Measurements from ENCODE around the gene KRTAP4-3.
"Not testable (repeated sequence)": the region's sequence is repeated elsewhere in the genome, so short reads cannot be mapped to it uniquely, and the experiment has no call there.

The KRTAP4-3 gene

GRCh38 chr17:41168121-41168520 is at the start of gene KRTAP4-3:
TSS of gene KRTAP4-3 (minus strand) at chr17:41168221. CDS start at chr17:41168172, 49 bp downstream.
- DNase-seq, result no peak

GRCh38 chr17:41215681-41216080 is 47.7 kb upstream of the KRTAP4-3 start:
- DNase-seq, result no peak

GRCh38 chr17:41212524-41213169 is 44.6 kb upstream of the KRTAP4-3 start:
- DNase-seq, result no peak

GRCh38 chr17:41211845-41212466 is 43.9 kb upstream of the KRTAP4-3 start:
- DNase-seq, result no peak

- no peak for DNase-seq
Measured at GRCh38 chr17:41199421-41200078, 31.5 kb upstream of the KRTAP4-3 start.

GRCh38 chr17:41196068-41196467 is 28.0 kb upstream of the KRTAP4-3 start:
- no peak for DNase-seq

- DNase-seq, result no peak
Measured at GRCh38 chr17:41190328-41190727, 22.3 kb upstream of the KRTAP4-3 start.

GRCh38 chr17:41189837-41190318 is 21.9 kb upstream of the KRTAP4-3 start, which contains the start of gene KRTAP9-1:
TSS of gene KRTAP9-1 (plus strand) at chr17:41189887. CDS start at chr17:41189887, 0 bp downstream.
- not testable (repeated sequence) for DNase-seq

GRCh38 chr17:41186872-41187271 is 18.9 kb upstream of the KRTAP4-3 start:
- no peak for DNase-seq

- no peak for DNase-seq
Measured at GRCh38 chr17:41185001-41185400, 17.0 kb upstream of the KRTAP4-3 start.

- DNase-seq, result no peak
Measured at GRCh38 chr17:41184480-41184961, 16.5 kb upstream of the KRTAP4-3 start, which contains the start of gene KRTAP4-1. TSS of gene KRTAP4-1 (minus strand) at chr17:41184911. CDS start at chr17:41184854, 57 bp downstream.

GRCh38 chr17:41178843-41179616 is 11.0 kb upstream of the KRTAP4-3 start:
- DNase-seq, result no peak

- DNase-seq, result no peak
Measured at GRCh38 chr17:41178341-41178740, 10.3 kb upstream of the KRTAP4-3 start.

GRCh38 chr17:41177727-41178271 is 9.8 kb upstream of the KRTAP4-3 start, which contains the start of gene KRTAP4-2:
TSS of gene KRTAP4-2 (minus strand) at chr17:41178221. CDS start at chr17:41178164, 57 bp downstream.
- no peak for DNase-seq

- DNase-seq, result no peak
Measured at GRCh38 chr17:41176744-41177387, 8.8 kb upstream of the KRTAP4-3 start.

- DNase-seq, result no peak
Measured at GRCh38 chr17:41171886-41172285, 3.9 kb upstream of the KRTAP4-3 start.

- no peak for DNase-seq
Measured at GRCh38 chr17:41167561-41167960, 460 bp downstream of the KRTAP4-3 start.

GRCh38 chr17:41163828-41164227 is 4.2 kb downstream of the KRTAP4-3 start:
- no peak for DNase-seq

GRCh38 chr17:41160648-41161047 is 7.4 kb downstream of the KRTAP4-3 start, which contains the start of gene KRTAP4-4:
TSS of gene KRTAP4-4 (minus strand) at chr17:41160748. CDS start at chr17:41160691, 57 bp downstream.
- no peak for DNase-seq

GRCh38 chr17:41160190-41160589 is 7.8 kb downstream of the KRTAP4-3 start:
- not testable (repeated sequence) for DNase-seq

GRCh38 chr17:41153856-41154255 is 14.2 kb downstream of the KRTAP4-3 start:
- no peak for DNase-seq

- DNase-seq, result no peak
Measured at GRCh38 chr17:41151525-41151924, 16.5 kb downstream of the KRTAP4-3 start.
